Osteocyte (in vitro differentiated cells): ENCODE data around the gene KCNQ5. TPM values are rescaled to one million over a fixed set of nuclear protein-coding genes. Genes with fewer than 3 reads are reported as not detected.
"Not testable (repeated sequence)": the region's sequence is repeated elsewhere in the genome, so short reads cannot be mapped to it uniquely, and the experiment has no call there.

Source experiments
- DNase-seq: peaks from one replicate; pipeline ENCODE4 v3.0.0; 2021; ENCODE audit warnings: mixed read lengths; ENCODE audit not compliant: unreplicated experiment; ENCODE audit errors: extremely low spot score
- H3K27ac Mint-ChIP-seq: one replicate; pipeline ENCODE4 v1.8.0; 2021; ENCODE audit warnings: mild to moderate bottlenecking, mixed read lengths; ENCODE audit not compliant: unreplicated experiment
- H3K27me3 Mint-ChIP-seq: one replicate; pipeline ENCODE4 v1.8.0; 2021; ENCODE audit warnings: mixed read lengths; ENCODE audit not compliant: unreplicated experiment
- H3K36me3 Mint-ChIP-seq: one replicate; pipeline ENCODE4 v1.8.0; 2021; ENCODE audit warnings: mixed read lengths; ENCODE audit not compliant: unreplicated experiment
- H3K4me1 Mint-ChIP-seq: one replicate; pipeline ENCODE4 v1.8.0; 2021; ENCODE audit warnings: mixed read lengths; ENCODE audit not compliant: unreplicated experiment
- H3K4me3 Mint-ChIP-seq: one replicate; pipeline ENCODE4 v1.8.0; 2021; ENCODE audit warnings: mild to moderate bottlenecking, moderate library complexity, mixed read lengths; ENCODE audit not compliant: unreplicated experiment
- H3K9me3 Mint-ChIP-seq: one replicate; pipeline ENCODE4 v1.8.0; 2021; ENCODE audit warnings: mixed read lengths; ENCODE audit not compliant: unreplicated experiment
- total RNA-seq: library from RNA; stranded (reverse); gene quantifications from 2 replicates; pipeline ENCODE4 v1.2.1, GENCODE V29; 2021
- TF ChIP-seq, protein P1 (sequence below): fragments of 200-600 bp; sonication (generic); IDR thresholded peaks from 2 replicates; pipeline ENCODE4 v1.5.0; 2021; ENCODE audit warnings: antibody characterized with exemption, mild to moderate bottlenecking, moderate library complexity

Gene KCNQ5
- total RNA-seq, 1 donor from 2014 or later = 7.2 TPM

DNA sequence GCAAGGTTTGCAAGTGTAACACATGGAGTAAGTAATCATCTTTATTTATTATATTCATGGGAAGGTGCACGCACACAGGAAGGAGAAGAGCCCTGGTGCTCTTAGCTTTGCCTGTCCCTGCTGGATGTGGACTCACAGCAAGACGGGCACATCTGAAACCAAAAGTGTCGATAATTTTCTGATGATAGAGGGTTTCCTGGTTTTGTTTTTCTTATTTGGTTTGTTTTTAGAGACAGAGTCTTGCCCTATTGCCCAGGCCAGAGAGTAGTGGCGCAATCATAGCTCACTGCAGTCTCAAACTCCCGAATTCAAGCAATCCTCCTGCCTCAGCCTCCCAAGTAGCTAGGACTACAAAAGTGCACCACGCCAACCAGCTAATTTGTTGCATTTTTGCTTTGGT lies 611.2 kb downstream of the KCNQ5 start:
- Mint-ChIP-seq H3K9me3 (no peaks in the 10 kb centered on the region), H3K4me3 (no peak overlapping the region), H3K36me3 (no peaks in the 10 kb centered on the region), H3K27ac (no peak overlapping the region), H3K27me3 (no peaks in the 10 kb centered on the region), H3K4me1 (peaks cover 5% of the 10 kb centered on the region)
- no peak for DNase-seq
- TF ChIP-seq, protein P1, sequence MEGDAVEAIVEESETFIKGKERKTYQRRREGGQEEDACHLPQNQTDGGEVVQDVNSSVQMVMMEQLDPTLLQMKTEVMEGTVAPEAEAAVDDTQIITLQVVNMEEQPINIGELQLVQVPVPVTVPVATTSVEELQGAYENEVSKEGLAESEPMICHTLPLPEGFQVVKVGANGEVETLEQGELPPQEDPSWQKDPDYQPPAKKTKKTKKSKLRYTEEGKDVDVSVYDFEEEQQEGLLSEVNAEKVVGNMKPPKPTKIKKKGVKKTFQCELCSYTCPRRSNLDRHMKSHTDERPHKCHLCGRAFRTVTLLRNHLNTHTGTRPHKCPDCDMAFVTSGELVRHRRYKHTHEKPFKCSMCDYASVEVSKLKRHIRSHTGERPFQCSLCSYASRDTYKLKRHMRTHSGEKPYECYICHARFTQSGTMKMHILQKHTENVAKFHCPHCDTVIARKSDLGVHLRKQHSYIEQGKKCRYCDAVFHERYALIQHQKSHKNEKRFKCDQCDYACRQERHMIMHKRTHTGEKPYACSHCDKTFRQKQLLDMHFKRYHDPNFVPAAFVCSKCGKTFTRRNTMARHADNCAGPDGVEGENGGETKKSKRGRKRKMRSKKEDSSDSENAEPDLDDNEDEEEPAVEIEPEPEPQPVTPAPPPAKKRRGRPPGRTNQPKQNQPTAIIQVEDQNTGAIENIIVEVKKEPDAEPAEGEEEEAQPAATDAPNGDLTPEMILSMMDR = no peak

DNA sequence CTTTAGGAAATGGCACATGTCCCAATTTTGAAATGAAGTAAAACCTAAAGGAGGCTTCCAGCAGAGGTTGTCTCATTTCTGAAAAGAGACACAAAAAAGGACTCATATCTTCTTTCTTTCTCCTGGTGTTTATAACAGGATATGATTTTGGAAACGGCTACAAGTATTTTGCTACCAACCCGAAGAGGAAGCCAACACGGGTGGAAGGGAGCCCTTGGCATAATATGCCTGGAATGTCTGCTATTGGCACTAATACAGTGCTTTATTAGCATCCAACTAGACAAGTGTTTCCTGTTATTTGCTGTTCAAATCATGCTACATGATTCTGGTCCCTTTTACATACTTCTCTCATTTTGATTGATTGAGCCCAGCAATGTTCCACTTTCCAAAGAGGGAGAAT lies 612.1 kb downstream of the KCNQ5 start:
- not testable (repeated sequence) for H3K9me3 Mint-ChIP-seq, H3K4me1 Mint-ChIP-seq, H3K36me3 Mint-ChIP-seq, DNase-seq, H3K27ac Mint-ChIP-seq, H3K27me3 Mint-ChIP-seq, H3K4me3 Mint-ChIP-seq

DNA sequence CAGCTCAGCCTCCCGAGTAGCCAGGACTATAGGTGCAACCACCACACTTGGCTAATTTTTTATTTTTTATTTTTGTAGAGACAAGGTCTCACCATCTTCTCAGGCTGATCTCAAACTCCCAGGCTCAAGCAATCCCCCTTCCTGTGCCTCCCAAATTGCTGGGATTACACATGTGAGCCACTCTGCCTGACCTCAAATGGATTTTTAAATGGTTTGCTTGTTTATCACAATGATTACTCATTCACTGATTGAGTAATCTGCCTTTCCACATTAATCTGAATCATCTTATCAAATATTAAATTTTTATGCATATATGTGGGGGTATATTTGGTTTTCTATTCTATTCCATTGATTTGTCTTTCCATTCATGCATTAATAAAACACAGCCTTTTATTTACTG lies 612.9 kb downstream of the KCNQ5 start:
- H3K4me1 Mint-ChIP-seq = peaks cover 5% of the 10 kb centered on the region
- no peak for DNase-seq
- no peaks in the 10 kb centered on the region for H3K27me3 Mint-ChIP-seq
- H3K4me3 Mint-ChIP-seq = no peak overlapping the region
- H3K9me3 Mint-ChIP-seq = no peaks in the 10 kb centered on the region
- TF ChIP-seq, protein P1 = no peak
- H3K36me3 Mint-ChIP-seq = no peaks in the 10 kb centered on the region
- H3K27ac Mint-ChIP-seq = no peak overlapping the region

DNA sequence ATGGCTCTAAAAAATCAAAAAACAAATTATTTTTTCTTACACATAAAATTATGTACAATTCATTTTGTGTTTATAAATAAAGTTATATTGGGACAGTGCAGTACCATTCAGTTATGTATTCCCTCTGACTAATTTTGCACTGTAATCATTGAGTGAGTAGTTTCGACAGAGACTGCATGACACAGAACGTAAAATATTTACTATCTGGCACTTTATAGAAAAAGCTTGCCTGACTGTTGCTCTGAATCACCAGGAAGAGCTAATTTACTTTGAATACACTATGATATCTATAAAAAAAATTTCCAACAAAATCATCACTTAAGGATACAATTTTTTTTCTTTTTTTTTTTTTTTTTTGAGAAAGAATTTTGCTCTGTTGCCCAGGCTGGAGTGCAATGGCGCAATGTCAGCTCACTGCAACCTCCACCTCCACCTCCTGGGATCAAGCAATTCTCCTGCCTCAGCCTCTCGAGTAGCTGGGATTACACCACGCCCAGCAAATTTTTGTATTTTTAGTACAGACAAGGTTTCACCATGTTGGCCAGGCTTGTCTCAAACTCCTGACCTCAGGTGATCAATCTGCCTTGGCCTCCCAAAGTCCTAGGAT lies 614.4 kb downstream of the KCNQ5 start:
- no peak for DNase-seq
- no peaks in the 10 kb centered on the region for H3K27me3 Mint-ChIP-seq
- H3K27ac Mint-ChIP-seq = no peak overlapping the region

DNA sequence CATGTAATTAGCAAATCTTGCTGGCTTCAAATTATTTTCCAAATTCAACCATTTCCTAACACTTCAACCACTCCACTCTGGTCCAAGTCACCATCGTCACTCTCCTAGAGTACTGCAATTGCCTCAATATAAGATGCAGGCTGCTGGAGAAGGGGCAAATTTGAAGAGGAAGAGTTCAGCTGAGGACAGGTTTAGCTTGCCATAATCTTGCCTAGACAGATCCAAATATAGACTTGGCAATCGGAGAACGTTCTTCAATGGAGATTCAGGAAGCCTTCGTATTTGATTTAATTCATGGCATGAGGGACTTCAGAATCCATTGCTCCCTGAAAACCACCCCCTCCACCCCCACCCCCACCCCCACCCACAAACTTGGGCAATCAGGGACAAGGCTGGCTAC lies 618.9 kb downstream of the KCNQ5 start:
- H3K9me3 Mint-ChIP-seq = no peaks in the 10 kb centered on the region
- H3K4me3 Mint-ChIP-seq = no peak overlapping the region
- TF ChIP-seq, protein P1 = no peak
- no peak overlapping the region for H3K27ac Mint-ChIP-seq
- DNase-seq = no peak
- H3K36me3 Mint-ChIP-seq = peaks cover 2% of the 10 kb centered on the region
- H3K4me1 Mint-ChIP-seq = no peaks in the 10 kb centered on the region
- peaks cover 6% of the 10 kb centered on the region for H3K27me3 Mint-ChIP-seq

More for the DNA sequence above, 614.4 kb downstream of the KCNQ5 start:
- Mint-ChIP-seq H3K4me3 (no peak overlapping the region), H3K4me1 (peaks cover 5% of the 10 kb centered on the region), H3K36me3 (no peaks in the 10 kb centered on the region), H3K9me3 (no peaks in the 10 kb centered on the region)
- TF ChIP-seq, protein P1 = no peak

DNA sequence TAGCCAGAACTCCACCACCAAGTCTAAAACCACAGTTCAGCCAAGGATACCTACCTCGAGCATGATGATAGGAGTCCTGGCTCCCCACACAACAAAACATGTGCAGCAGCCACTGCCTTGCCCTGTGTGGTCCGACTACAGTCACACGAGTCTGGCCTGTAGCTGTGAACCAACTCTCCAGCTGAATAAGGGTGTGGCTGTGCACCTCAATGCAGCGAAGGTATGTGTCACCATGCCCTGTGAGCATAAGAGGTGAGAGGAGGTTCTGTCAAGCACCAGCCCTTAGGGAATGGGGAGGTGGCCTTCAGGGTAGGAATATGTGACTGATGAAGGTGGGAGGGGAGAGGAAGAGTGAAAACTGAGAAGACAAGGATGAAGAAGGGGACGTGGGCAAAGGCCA lies 620.1 kb downstream of the KCNQ5 start:
- no peak for DNase-seq
- no peak overlapping the region for H3K4me3 Mint-ChIP-seq
- H3K9me3 Mint-ChIP-seq = no peaks in the 10 kb centered on the region
- H3K27me3 Mint-ChIP-seq = peaks cover 6% of the 10 kb centered on the region
- no peak overlapping the region for H3K27ac Mint-ChIP-seq
- H3K4me1 Mint-ChIP-seq = no peaks in the 10 kb centered on the region
- TF ChIP-seq, protein P1 = no peak
- H3K36me3 Mint-ChIP-seq = peaks cover 2% of the 10 kb centered on the region
